Fibroblast of lung (primary cell): ENCODE data around the gene SDC1.

Experiments used
- CTCF ChIP-seq, 2 donors: IDR thresholded peaks in 1 of 2; conservative IDR thresholded peaks in 1 of 2; 1 replicate in 1 of 2; 2 replicates in 1 of 2; pipeline ENCODE4 v1.5.1; 2011 to 2012; ENCODE audit warnings: low read length in 2 of 2, control low read depth in 1 of 2, inconsistent platforms in 1 of 2, low read depth in 1 of 2, mild to moderate bottlenecking in 1 of 2
- EZH2 ChIP-seq: IDR thresholded peaks from 2 replicates; pipeline ENCODE4 v1.5.1; 2012; ENCODE audit warnings: low read length, control low read depth, mild to moderate bottlenecking; ENCODE audit errors: missing control alignments

GRCh38 chr2:20236496-20236895, 11.6 kb upstream of the SDC1 start:
- no peak for TF ChIP-seq CTCF (conservative IDR thresholded peaks at IDR 0.05 in 1 of 2, IDR thresholded peaks at IDR 0.05 in 1 of 2; ENCODE audit: low read depth in 1 of 2, low read length in 2 of 2)
- no peak for TF ChIP-seq EZH2
